ELR (cell line): ENCODE measurements around the gene DNAAF5.
"Not testable (repeated sequence)": the region's sequence is repeated elsewhere in the genome, so short reads cannot be mapped to it uniquely, and the experiment has no call there.

ENCODE experiments used
- DNase-seq: peaks from one replicate; pipeline ENCODE4 v3.0.0-alpha.2; 2015; ENCODE audit warnings: low read depth

The DNAAF5 gene

DNA sequence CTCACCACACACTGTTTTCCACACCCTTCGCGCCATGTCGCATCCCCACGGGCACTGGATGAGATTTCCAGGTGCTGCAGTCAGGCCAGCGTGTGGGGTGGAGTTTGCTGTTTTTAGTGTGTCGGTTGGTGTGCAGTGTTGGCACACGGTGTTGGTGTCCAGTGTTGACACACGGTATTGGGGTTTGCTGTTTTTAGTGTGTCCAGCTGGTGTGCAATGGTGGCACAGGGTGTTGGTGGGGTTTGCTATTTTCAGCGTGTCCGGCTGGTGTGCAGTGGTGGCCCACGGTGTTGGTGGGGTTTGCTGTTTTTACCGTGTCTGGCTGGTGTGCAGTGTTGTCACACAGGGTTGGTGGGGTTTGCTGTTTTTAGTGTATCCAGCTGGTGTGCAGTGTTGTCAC lies 20.7 kb downstream of the DNAAF5 start:
- DNase-seq = no peak

- DNase-seq = no peak
These were observed 21.9 kb downstream of the DNAAF5 start for GRCh38 chr7:748446-748845.

GRCh38 chr7:749140-749551 lies 22.6 kb downstream of the DNAAF5 start:
- DNase-seq = no peak

DNA sequence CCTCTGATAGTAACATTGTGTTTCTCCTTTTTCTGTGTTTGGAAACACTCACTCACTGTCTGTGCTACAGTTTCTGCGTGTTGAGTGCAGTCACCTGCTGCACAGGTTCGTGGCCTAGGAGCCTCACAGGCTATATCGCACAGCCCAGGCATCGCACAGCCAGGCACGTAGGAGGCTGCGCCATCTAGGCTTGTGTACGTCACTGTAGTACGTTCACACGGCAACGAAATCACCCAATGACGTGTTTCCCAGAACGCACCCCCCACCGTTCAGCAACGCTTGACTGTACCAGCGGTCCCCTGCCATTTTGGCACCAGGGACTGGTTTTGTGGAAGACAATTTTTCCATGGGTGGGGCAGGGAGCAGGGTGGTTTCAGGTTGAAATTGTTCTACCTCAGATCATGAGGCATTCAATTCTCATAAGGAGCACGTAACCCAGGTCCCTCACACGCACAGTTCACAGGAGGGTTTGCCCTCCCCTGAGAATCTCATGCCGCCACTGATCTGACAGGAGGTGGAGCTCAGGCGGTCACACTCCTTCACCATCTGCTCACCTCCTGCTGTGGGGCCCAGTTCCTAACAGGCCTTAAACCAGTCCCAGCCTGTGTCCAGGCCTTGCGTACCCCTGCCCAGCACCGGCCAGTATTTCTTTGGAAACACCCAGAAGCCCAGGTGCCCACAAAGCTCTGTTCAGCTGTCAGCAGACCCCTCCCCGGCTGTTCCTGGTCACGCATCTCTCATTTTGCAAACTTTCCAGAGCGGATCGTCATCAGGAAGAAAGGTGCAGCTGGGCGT lies 23.8 kb downstream of the DNAAF5 start:
- no peak for DNase-seq

GRCh38 chr7:751826-752225 lies 25.3 kb downstream of the DNAAF5 start:
- DNase-seq = no peak

- not testable (repeated sequence) for DNase-seq
These were observed 25.8 kb downstream of the DNAAF5 start for GRCh38 chr7:752256-752655.

- no peak for DNase-seq
These were observed 26.7 kb downstream of the DNAAF5 start for GRCh38 chr7:753190-753589.

GRCh38 chr7:754531-755412 lies 28.3 kb downstream of the DNAAF5 start:
- DNase-seq = no peak

- DNase-seq = no peak
These were observed 28.9 kb downstream of the DNAAF5 start for GRCh38 chr7:755413-755805.

GRCh38 chr7:756231-756927 lies 29.9 kb downstream of the DNAAF5 start:
- no peak for DNase-seq

GRCh38 chr7:756928-757560 lies 30.5 kb downstream of the DNAAF5 start:
- no peak for DNase-seq

DNA sequence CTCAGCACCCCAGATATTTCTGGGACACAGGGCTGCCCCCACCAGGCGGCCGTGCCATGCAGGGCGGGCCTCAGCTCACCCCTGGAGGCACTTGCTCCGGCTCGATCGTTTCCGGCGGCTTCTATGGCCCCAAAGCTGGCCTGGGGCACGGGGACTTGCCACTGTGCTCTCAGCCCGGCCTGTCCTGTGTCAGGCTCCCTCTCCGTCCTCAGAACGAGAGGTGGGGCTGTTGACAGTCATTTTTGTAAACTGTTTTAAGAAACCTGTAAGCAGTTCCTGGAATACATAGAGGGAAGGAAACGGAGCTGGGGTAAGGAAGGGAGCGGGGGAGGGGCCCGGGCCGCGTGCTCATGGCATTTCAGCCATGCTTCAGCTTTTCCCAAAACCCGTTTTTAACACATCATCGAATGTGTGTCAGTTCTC lies 31.3 kb downstream of the DNAAF5 start:
- DNase-seq = no peak

- DNase-seq = no peak
These were observed 33.1 kb downstream of the DNAAF5 start for GRCh38 chr7:759569-759968.

- no peak for DNase-seq
These were observed 33.5 kb downstream of the DNAAF5 start for GRCh38 chr7:760006-760405.

- DNase-seq = no peak
These were observed 34.6 kb downstream of the DNAAF5 start for GRCh38 chr7:761101-761500.

DNA sequence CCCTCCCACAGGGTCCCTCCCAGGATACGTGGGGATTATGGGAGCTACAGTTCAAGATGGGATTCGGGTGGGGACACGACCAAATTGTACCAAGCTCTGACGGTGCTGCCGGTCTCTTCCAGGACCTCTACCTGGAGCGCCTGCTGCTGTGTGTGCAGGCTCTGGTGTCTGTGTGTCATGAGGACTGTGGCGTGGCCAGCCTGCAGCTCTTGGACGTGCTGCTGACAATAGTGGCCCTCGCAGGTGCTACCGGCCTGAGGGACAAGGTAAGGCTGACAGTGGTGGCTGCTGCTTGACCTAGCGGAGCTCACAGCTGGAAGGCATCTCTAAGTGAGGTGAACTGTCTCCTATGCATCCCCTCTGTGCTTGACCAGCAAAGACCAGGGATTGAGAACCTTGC lies 35.1 kb downstream of the DNAAF5 start:
- no peak for DNase-seq

DNA sequence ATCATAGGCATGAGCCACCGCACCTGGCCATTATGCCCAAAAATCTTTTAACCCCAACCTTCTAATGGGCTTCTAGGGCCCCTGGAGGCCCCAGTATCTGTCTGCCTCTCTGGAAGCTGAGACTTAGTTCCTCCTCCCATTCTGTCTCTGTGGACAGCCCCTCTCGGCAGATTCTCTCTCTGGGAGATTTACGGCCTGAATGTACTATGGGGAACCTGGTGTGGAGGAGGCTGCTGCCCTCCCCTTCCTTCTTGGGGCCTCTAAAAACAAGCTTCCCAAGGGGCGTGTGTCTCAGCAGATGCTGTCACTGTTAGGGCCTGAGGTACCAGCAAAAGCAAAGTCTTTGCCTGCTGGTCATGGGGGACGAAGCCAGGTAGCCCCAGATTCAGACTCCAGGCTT lies 36.4 kb downstream of the DNAAF5 start:
- DNase-seq = no peak

DNA sequence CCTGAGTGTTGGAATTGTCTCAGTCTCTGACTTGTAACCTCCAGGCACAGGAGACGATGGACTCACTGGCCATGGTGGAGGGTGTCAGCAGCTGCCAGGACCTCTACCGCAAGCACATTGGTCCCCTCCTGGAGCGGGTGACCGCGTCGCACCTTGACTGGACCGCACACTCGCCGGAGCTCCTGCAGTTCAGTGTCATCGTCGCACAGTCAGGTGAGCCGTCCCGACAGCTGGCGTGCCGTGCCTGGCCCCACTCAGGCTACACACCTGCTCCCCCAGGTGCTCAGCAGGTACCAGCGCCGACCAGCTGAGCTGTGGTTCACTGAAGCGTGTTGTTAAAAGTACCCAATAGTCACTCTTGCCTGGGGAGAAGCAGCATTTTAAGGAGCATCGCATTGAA lies 37.3 kb downstream of the DNAAF5 start:
- DNase-seq = no peak

- no peak for DNase-seq
These were observed 38.9 kb downstream of the DNAAF5 start for GRCh38 chr7:765383-765782.

GRCh38 chr7:767580-767940 lies 41.1 kb downstream of the DNAAF5 start:
- no peak for DNase-seq

DNA sequence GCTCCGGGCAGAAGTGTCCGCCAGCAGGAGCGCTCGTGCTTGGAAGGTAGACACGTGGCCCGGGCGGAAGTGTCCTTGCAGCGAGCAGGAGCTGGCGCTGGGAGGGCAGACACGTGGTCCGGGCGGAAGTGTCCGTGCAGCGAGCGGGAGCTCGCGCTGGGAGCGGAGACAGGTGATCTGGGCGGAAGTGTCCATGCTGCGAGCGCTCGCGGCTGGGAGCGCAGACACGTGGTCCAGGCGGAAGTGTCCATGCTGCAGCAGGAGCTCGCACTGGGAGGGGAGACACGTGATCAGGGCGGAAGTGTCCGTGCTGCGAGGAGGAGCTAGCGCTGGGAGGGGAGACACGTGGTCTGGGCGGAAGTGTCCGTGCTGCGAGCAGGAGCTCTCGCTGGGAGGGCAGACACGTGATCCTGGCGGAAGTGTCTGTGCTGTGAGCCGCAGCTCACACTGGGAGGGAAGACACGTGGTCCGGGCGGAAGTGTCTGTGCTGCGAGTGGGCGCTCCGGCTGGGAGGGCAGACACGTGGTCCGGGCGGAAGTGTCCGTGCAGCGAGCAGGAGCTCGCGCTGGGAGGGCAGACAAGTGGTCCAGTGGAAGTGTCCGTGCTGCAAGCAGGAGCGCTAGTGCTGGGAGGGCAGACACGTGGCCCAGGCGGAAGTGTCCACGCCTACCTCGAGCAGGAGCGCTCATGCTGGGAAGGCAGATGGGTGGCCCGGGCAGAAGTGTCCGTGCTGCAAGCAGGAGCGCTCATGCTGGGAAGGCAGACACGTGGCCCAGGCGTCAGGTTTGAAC lies 41.6 kb downstream of the DNAAF5 start:
- DNase-seq = no peak
